DMS 273 treated with DMSO at 0.1 percent for 48 hours (cell line): Measurements from ENCODE around the gene HACD2.
"Not testable (repeated sequence)": the region's sequence is repeated elsewhere in the genome, so short reads cannot be mapped to it uniquely, and the experiment has no call there.

ENCODE experiments used
- DNase-seq: peaks from one replicate; lab custom pipeline; 2025; lab: John Stamatoyannopoulos, UW

HACD2 gene

GRCh38 chr3:123525433-123525832, 59.4 kb downstream of the HACD2 start:
- no peak for DNase-seq

GRCh38 chr3:123524981-123525380, 59.9 kb downstream of the HACD2 start:
- DNase-seq, result no peak

GRCh38 chr3:123523023-123523412, 61.8 kb downstream of the HACD2 start:
- no peak for DNase-seq

- DNase-seq, result no peak
These were observed 62.4 kb downstream of the HACD2 start for GRCh38 chr3:123522320-123523022.

DNA sequence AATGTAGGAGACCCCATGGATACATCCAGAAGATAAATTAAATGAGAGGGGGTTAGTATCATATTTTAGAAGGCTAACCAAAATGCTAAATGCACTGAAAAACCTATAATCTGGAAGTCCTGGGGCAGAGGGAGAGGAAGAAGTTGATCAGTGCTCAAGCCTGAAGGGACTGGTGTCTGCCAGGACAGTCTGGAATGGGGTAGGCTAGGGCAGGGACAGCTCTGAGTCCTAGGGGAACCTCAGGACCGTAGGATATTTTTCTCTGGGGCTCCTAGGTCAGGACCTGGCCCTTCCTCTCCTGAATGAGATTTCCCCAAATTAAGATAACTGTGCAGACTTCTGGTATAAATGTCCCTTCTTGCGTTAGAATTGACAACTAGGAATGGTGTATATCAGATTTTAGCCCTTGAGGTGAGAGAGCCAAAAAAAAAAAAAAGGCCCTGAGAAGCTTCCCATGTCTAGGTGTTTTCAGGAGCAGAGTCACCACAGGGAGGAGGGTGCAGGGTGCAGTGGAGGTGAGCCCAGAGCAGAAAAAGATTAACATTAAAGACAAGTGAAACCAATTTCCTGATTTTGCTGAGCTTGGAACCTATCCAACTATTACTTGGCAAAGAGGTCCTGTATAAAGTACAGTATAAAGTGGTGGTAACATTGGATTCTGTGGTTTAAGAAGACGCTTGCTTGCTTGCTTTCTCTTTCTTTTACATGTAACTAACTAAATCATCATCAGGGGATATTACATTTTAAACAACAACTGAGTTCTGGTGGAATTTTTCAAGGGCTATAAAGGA, 63.5 kb downstream of the HACD2 start:
- DNase-seq, result no peak

DNA sequence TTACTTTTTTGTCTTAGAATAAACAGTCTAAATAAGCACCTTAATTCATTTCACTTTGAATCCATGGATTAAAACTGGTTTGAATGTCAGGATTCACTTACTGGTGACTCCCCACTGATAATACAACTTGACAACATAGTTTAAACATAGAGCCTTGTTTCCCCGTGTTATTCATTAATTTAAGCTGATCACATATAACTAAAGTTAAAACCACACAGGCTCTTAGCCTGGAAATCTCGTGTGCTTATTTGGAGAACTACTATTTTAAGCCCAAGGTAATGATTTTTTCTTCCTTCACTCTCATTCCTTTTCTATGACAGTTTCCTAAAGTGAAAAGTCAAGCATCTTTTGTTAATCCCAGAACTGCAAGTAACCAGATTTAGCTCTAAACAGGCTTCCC, 64.2 kb downstream of the HACD2 start:
- DNase-seq, result no peak

- no peak for DNase-seq
These were observed 65.9 kb downstream of the HACD2 start for GRCh38 chr3:123518892-123519485.

GRCh38 chr3:123511726-123512125, 73.1 kb downstream of the HACD2 start:
- no peak for DNase-seq

- no peak for DNase-seq
These were observed 73.8 kb downstream of the HACD2 start for GRCh38 chr3:123511084-123511483.

- DNase-seq, result no peak
These were observed 76.7 kb downstream of the HACD2 start for GRCh38 chr3:123508178-123508577.

- no peak for DNase-seq
These were observed 79.0 kb downstream of the HACD2 start for GRCh38 chr3:123505820-123506219.

GRCh38 chr3:123503203-123503602, 81.7 kb downstream of the HACD2 start:
- DNase-seq, result no peak

GRCh38 chr3:123499322-123499721, 85.5 kb downstream of the HACD2 start:
- no peak for DNase-seq

GRCh38 chr3:123498761-123499160, 86.1 kb downstream of the HACD2 start:
- no peak for DNase-seq

GRCh38 chr3:123493912-123494311, 90.9 kb downstream of the HACD2 start:
- no peak for DNase-seq

DNA sequence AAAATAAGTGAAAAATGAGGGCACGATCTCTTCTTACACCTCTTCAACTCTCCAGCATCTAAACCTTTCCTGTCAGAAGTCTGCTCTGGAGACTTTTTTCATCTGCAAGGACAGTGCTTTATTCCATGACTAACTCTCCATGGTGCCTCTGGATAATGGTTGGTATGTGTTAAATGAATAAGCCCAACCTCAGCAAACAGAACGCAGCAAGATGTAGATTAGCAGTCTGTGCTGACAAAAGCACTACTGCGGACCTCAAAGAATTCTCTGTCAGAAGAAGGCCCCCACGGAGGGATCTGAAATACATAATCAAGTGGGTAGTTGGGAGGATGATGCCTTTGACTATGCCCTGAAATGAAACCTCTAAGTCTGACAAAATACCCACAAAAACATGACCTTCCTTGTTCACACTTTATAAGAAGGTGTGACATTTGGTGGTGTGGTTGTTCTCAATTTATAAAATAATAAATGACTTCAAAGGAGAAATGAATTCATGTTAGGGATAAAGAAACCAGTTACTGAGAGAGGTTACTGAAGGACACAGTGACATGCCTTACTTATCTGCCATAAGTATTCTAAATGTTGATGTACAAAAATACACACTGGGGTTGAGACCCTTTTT, 92.8 kb downstream of the HACD2 start:
- no peak for DNase-seq

DNA sequence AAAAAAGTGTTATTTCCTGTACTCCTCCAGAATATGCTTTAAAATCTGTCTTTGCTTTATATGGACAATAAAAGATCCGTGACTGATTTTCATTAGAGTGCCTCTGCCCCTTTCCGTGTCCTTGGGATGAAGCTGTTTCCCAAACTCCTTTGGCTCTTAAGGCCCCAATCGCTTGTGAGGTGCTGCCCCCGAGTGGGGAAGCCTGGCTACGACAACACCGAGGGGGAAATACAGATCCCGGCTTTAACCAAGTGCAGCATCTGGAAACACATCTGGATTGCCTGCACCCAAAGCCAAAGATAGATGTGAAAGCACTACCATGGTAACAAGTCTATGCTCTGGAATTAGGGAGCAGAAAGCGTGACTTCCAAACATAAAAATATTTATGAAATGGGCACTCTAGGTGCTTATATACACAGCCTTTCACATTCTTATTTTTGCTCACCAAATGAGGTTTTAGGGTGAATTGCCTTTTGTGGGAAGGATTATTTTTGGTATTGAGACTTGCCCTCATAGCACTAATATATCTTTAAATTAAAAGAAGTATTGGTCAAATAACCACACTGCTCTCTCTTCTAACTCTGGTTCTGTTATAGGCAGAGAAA, 95.4 kb downstream of the HACD2 start:
- peak; percentile 35 for DNase-seq

DNA sequence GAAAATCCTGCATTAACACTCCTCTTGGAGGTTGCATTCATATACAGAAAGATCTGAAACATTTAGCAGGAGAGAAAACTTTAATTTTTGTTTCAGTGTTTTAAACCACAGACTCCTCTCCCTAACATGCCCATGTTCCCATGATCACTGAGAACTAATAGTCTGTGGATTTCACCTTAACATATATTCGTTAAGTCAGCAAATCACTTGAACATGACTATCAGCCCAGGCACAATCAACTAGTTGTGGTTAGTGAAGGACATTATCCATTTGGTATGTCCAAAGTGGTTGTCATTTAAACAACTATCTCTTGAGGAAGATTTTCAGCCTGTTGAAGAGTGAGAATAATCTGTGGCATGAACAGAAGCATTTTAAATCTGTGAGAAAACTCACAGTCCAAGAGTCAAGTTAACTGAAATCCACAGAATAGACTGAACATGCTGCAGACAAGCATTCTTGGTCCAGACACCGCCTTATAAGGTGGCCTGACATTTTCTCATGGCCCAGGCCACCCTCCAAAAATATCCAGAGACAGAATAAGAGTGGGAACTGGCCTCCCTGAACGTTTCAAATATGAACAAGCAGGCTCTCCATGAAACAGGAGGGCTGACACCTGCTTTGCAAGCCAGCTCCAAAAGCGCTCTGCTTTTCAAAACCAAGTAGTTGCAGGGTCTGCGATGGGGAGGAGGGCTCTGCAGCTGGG, 96.1 kb downstream of the HACD2 start:
- no peak for DNase-seq

DNA sequence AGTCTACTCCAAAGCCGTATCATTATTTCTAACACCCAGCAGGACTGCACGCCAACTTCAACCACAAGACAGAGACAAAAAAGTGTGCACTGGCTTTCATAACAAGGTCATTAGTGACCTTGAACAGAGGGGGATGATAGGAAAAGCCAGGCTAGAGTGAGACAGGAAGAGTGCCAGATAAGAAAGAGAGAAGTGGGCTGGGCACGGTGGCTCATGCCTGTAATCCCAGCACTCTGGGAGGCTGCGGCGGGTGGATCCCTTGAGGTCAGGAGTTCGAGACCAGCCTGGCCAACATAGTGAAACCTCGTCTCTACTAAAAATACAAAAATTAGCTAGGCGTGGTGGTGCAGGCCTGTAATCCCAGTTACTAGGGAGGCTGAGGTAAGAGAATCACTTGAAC, 97.8 kb downstream of the HACD2 start:
- not testable (repeated sequence) for DNase-seq

- DNase-seq, result no peak
These were observed 98.4 kb downstream of the HACD2 start for GRCh38 chr3:123486460-123486859.

- no peak for DNase-seq
These were observed 99.3 kb downstream of the HACD2 start for GRCh38 chr3:123485551-123485950.

GRCh38 chr3:123483146-123483545, 101.7 kb downstream of the HACD2 start:
- no peak for DNase-seq
